Neural cell (in vitro differentiated cells): ENCODE data around the gene KRT3. TPM values are rescaled to one million over a fixed set of nuclear protein-coding genes. Genes with fewer than 3 reads are reported as not detected.

Experiments used
- H2AFZ ChIP-seq: fragments of 200-600, 300-800 bp; sonication (generic), shearing (Covaris generic); 2 replicates; pipeline ENCODE4 v1.6.0; 2014; ENCODE audit warnings: low read depth, mild to moderate bottlenecking, antibody characterized with exemption, low read length, moderate library complexity
- H3F3A ChIP-seq: fragments of 200-600 bp; shearing (Covaris generic); 2 replicates; pipeline ENCODE4 v1.6.1; 2016; ENCODE audit warnings: mild to moderate bottlenecking, moderate library complexity, mixed read lengths, antibody characterized with exemption, low read length; ENCODE audit not compliant: insufficient read depth, poor library complexity, severe bottlenecking
- H3K27ac ChIP-seq: fragments of 200-600, 300-800 bp; sonication (generic), shearing (Covaris generic); 2 replicates; pipeline ENCODE4 v1.5.1; 2014; ENCODE audit warnings: mild to moderate bottlenecking, low read length, moderate library complexity
- H3K27me3 ChIP-seq: fragments of 300-800, 200-600 bp; sonication (generic), shearing (Covaris generic); 2 replicates; pipeline ENCODE4 v1.6.0; 2014; ENCODE audit warnings: mild to moderate bottlenecking, low read depth, low read length, moderate library complexity; ENCODE audit not compliant: insufficient read depth
- H3K36me3 ChIP-seq: fragments of 300-800, 200-600 bp; sonication (generic), shearing (Covaris generic); 2 replicates; pipeline ENCODE4 v1.5.1; 2014; ENCODE audit warnings: mild to moderate bottlenecking, antibody characterized with exemption, low read length, moderate library complexity; ENCODE audit not compliant: insufficient read depth
- H3K4me2 ChIP-seq: fragments of 300-800, 200-600 bp; sonication (generic), shearing (Covaris generic); 2 replicates; pipeline ENCODE4 v1.6.0; 2014; ENCODE audit warnings: mild to moderate bottlenecking, low read length
- H3K4me3 ChIP-seq: fragments of 300-800, 200-600 bp; sonication (generic), shearing (Covaris generic); 2 replicates; pipeline ENCODE4 v1.5.1; 2014; ENCODE audit warnings: mild to moderate bottlenecking, low read length, moderate library complexity
- H3K79me2 ChIP-seq: fragments of 200-600 bp; shearing (Covaris generic); replicated peaks from 2 replicates; pipeline ENCODE4 v1.6.0; 2014; ENCODE audit warnings: mild to moderate bottlenecking, low read length, moderate library complexity; ENCODE audit not compliant: insufficient read depth
- H3K9ac ChIP-seq: fragments of 300-800, 200-600 bp; sonication (generic), shearing (Covaris generic); 2 replicates; pipeline ENCODE4 v1.6.1; 2016; ENCODE audit warnings: mild to moderate bottlenecking, low read length, mixed read lengths
- H3K9me2 ChIP-seq: fragments of 200-600 bp; shearing (Covaris generic); 2 replicates; pipeline ENCODE4 v1.6.1; 2016; ENCODE audit warnings: mild to moderate bottlenecking, low read length, mixed read lengths; ENCODE audit not compliant: insufficient read depth
- H3K9me3 ChIP-seq: fragments of 200-600, 300-800 bp; sonication (generic), shearing (Covaris generic); 2 replicates; pipeline ENCODE4 v1.6.1; 2016; ENCODE audit warnings: mild to moderate bottlenecking, mixed run types, low read length, moderate library complexity, mixed read lengths
- H4K20me1 ChIP-seq: fragments of 200-600 bp; shearing (Covaris generic); 2 replicates; pipeline ENCODE4 v1.6.1; 2016; ENCODE audit warnings: mild to moderate bottlenecking, mixed run types; ENCODE audit not compliant: insufficient read depth
- EP300 ChIP-seq: fragments of 450-650 bp; conservative IDR thresholded peaks from 2 replicates; pipeline ENCODE4 v1.6.1; 2014; ENCODE audit warnings: antibody characterized with exemption, mild to moderate bottlenecking, moderate library complexity; ENCODE audit not compliant: poor library complexity, severe bottlenecking
- EZH2 ChIP-seq: fragments of 200-600, 300-800 bp; shearing (Covaris generic), sonication (generic); IDR thresholded peaks from 2 replicates; pipeline ENCODE4 v1.6.1; 2014; ENCODE audit warnings: antibody characterized with exemption, low read length, borderline replicate concordance, mild to moderate bottlenecking; ENCODE audit not compliant: insufficient read depth, poor library complexity, severe bottlenecking
- MXI1 ChIP-seq: fragments of 450-650 bp; conservative IDR thresholded peaks from 2 replicates; pipeline ENCODE4 v1.6.1; 2014; ENCODE audit warnings: antibody characterized with exemption, mild to moderate bottlenecking; ENCODE audit not compliant: poor library complexity, severe bottlenecking
- POLR2AphosphoS5 ChIP-seq: IDR thresholded peaks from 2 replicates; pipeline ENCODE4 v1.6.1; 2012
- RAD21 ChIP-seq: fragments of 450-650 bp; conservative IDR thresholded peaks from 2 replicates; pipeline ENCODE4 v1.6.1; 2014; ENCODE audit warnings: antibody characterized with exemption, mild to moderate bottlenecking, moderate library complexity
- SMC3 ChIP-seq: fragments of 450-650 bp; conservative IDR thresholded peaks from 2 replicates; pipeline ENCODE4 v1.6.1; 2014; ENCODE audit warnings: antibody characterized with exemption, mild to moderate bottlenecking, moderate library complexity; ENCODE audit not compliant: poor library complexity
- TAF1 ChIP-seq: IDR thresholded peaks from 2 replicates; pipeline ENCODE4 v1.6.1; 2012; ENCODE audit warnings: low read depth
- polyA plus RNA-seq: library from polyadenylated mRNA; depleted of rRNA; stranded (reverse); fragments of >200 nt; gene quantifications from 2 replicates; pipeline ENCODE4 v1.2.3, GENCODE V29; 2014
- TF ChIP-seq, protein P1 (sequence below): IDR thresholded peaks from 2 replicates; pipeline ENCODE4 v1.6.1; 2012; ENCODE audit warnings: borderline replicate concordance
- TF ChIP-seq, protein P2 (sequence below): fragments of 450-650 bp; IDR thresholded peaks from 2 replicates; pipeline ENCODE4 v1.5.1; 2014; ENCODE audit warnings: antibody characterized with exemption, mild to moderate bottlenecking, moderate library complexity; ENCODE audit not compliant: poor library complexity, severe bottlenecking

The KRT3 gene
- polyA plus RNA-seq, 1 donor from 2014 or later, result not detected

DNA sequence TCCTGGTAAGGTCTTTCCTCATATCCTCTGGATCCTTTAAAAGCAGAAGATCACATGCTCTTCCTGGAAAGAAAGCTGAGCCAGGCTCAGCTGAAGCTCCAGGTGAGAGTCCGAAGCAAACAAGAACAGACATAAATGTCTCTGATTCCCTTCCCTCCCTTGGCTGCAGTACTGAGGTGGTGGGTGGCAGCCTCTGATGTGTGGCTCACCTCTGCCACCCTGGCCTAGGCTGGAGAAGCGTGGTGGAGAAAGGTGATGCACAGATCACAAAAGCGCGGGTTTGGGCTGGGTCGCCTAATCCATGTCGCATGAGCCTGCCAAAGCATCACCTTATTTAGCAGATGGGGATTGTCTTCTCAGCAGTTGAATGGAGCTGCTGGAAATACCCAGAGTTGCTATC lies 16.0 kb downstream of the KRT3 start:
- no peak overlapping the region for H2AFZ ChIP-seq
- TF ChIP-seq MXI1 (no peak), POLR2AphosphoS5 (no peak), EP300 (no peak), EZH2 (no peak), SMC3 (no peak), TAF1 (no peak), RAD21 (no peak)
- TF ChIP-seq, protein P1, sequence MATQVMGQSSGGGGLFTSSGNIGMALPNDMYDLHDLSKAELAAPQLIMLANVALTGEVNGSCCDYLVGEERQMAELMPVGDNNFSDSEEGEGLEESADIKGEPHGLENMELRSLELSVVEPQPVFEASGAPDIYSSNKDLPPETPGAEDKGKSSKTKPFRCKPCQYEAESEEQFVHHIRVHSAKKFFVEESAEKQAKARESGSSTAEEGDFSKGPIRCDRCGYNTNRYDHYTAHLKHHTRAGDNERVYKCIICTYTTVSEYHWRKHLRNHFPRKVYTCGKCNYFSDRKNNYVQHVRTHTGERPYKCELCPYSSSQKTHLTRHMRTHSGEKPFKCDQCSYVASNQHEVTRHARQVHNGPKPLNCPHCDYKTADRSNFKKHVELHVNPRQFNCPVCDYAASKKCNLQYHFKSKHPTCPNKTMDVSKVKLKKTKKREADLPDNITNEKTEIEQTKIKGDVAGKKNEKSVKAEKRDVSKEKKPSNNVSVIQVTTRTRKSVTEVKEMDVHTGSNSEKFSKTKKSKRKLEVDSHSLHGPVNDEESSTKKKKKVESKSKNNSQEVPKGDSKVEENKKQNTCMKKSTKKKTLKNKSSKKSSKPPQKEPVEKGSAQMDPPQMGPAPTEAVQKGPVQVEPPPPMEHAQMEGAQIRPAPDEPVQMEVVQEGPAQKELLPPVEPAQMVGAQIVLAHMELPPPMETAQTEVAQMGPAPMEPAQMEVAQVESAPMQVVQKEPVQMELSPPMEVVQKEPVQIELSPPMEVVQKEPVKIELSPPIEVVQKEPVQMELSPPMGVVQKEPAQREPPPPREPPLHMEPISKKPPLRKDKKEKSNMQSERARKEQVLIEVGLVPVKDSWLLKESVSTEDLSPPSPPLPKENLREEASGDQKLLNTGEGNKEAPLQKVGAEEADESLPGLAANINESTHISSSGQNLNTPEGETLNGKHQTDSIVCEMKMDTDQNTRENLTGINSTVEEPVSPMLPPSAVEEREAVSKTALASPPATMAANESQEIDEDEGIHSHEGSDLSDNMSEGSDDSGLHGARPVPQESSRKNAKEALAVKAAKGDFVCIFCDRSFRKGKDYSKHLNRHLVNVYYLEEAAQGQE, result no peak
- TF ChIP-seq, protein P2, sequence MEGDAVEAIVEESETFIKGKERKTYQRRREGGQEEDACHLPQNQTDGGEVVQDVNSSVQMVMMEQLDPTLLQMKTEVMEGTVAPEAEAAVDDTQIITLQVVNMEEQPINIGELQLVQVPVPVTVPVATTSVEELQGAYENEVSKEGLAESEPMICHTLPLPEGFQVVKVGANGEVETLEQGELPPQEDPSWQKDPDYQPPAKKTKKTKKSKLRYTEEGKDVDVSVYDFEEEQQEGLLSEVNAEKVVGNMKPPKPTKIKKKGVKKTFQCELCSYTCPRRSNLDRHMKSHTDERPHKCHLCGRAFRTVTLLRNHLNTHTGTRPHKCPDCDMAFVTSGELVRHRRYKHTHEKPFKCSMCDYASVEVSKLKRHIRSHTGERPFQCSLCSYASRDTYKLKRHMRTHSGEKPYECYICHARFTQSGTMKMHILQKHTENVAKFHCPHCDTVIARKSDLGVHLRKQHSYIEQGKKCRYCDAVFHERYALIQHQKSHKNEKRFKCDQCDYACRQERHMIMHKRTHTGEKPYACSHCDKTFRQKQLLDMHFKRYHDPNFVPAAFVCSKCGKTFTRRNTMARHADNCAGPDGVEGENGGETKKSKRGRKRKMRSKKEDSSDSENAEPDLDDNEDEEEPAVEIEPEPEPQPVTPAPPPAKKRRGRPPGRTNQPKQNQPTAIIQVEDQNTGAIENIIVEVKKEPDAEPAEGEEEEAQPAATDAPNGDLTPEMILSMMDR, result no peak
- no peaks in the 10 kb centered on the region for H3K9me2 ChIP-seq
- no peaks in the 10 kb centered on the region for H3K79me2 ChIP-seq
- no peaks in the 10 kb centered on the region for H3K9me3 ChIP-seq
- H3K4me3 ChIP-seq, result no peak overlapping the region
- H3K36me3 ChIP-seq, result no peaks in the 10 kb centered on the region
- no peak overlapping the region for H3K4me2 ChIP-seq
- no peaks in the 10 kb centered on the region for H4K20me1 ChIP-seq
- no peaks in the 10 kb centered on the region for H3K27me3 ChIP-seq
- H3F3A ChIP-seq, result no peaks in the 10 kb centered on the region
- no peak overlapping the region for H3K27ac ChIP-seq
- H3K9ac ChIP-seq, result no peak overlapping the region

DNA sequence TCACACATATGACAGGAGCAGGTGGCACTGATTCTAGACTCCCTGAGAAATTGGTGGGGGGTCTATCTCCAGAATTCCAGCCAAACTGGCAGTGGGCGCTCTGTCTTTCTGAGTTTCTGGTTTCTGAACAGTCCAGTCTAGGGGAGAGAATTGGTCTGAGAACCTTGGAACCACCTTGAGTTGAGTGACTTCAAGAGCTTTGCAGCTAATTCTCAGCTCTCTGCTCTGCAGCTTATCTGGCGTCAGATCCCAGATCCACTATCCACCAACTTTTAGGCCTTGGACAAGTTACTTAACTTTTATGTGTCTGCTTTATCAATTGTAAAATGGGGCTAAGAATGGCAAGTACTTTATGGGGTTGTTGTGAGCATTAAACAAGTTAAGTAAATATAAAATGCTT lies 17.1 kb downstream of the KRT3 start:
- H3K27ac ChIP-seq, result no peak overlapping the region
- no peaks in the 10 kb centered on the region for H3K9me3 ChIP-seq
- no peak overlapping the region for H3K4me3 ChIP-seq
- H3K27me3 ChIP-seq, result no peaks in the 10 kb centered on the region
- H3K9me2 ChIP-seq, result no peaks in the 10 kb centered on the region
- H3K4me2 ChIP-seq, result no peak overlapping the region
- TF ChIP-seq, protein P2, result no peak
- H3K36me3 ChIP-seq, result no peaks in the 10 kb centered on the region
- H4K20me1 ChIP-seq, result no peaks in the 10 kb centered on the region
- no peaks in the 10 kb centered on the region for H3F3A ChIP-seq
- H2AFZ ChIP-seq, result no peak overlapping the region
- no peak overlapping the region for H3K9ac ChIP-seq
- H3K79me2 ChIP-seq, result no peaks in the 10 kb centered on the region
